SK-N-SH (cell line): Measurements from ENCODE around the gene PRKCD. TPM values are rescaled to one million over a fixed set of nuclear protein-coding genes. Genes with fewer than 3 reads are reported as not detected.

Experiments used
- CTCF ChIA-PET: fragments of 300-600, 350-600 bp; formaldehyde crosslinking; extraction: SDS; loops from one replicate; lab custom pipeline; 2021; lab: Yijun Ruan, JAX
- POLR2A ChIA-PET: fragments of 350-600 bp; sonication (Branson Sonifier 250); formaldehyde crosslinking; extraction: SDS; loops from one replicate; lab custom pipeline; 2020; ENCODE audit warnings: antibody characterized with exemption, inconsistent platforms; lab: Yijun Ruan, JAX
- DNase-seq: peaks from one replicate; pipeline ENCODE4 v3.0.0; 2012
- H2AFZ ChIP-seq: fragments of 200-600 bp; sonication (generic); 2 replicates; pipeline ENCODE4 v1.8.1; 2016; ENCODE audit warnings: antibody characterized with exemption, mild to moderate bottlenecking, low read depth
- H3F3A ChIP-seq: fragments of 200-600 bp; sonication (generic); replicated peaks from 2 replicates; pipeline ENCODE3; 2016; ENCODE audit warnings: antibody characterized with exemption, mild to moderate bottlenecking; ENCODE audit not compliant: insufficient read depth
- H3K27ac ChIP-seq, 2 experiments: fragments of 200-500 bp in 1 of 2; fragments of 200-600 bp in 1 of 2; sonication (Bioruptor generic) in 1 of 2; sonication (generic), shearing (Covaris generic) in 1 of 2; 2 replicates each; pipeline versions ENCODE4 v1.5.1 to v1.6.1; 2014 to 2016; ENCODE audit warnings: low read depth in 2 of 2, inconsistent platforms in 1 of 2, low read length in 1 of 2, mild to moderate bottlenecking in 1 of 2, mixed read lengths in 1 of 2
- H3K27me3 ChIP-seq: fragments of 200-600 bp; sonication (generic), shearing (Covaris generic); 2 replicates; pipeline ENCODE4 v1.6.1; 2016; ENCODE audit warnings: mixed run types; ENCODE audit not compliant: insufficient read depth
- H3K36me3 ChIP-seq, 2 experiments: fragments of 200-500 bp in 1 of 2; fragments of 200-600 bp in 1 of 2; sonication (Bioruptor generic) in 1 of 2; sonication (generic) in 1 of 2; replicated peaks in 1 of 2; 2 replicates each; pipeline versions ENCODE3 to v1.5.1; 2014 to 2016; ENCODE audit warnings: low read length in 1 of 2, mild to moderate bottlenecking in 1 of 2; ENCODE audit not compliant: insufficient read depth in 2 of 2, control insufficient read depth in 1 of 2
- H3K4me1 ChIP-seq, 2 experiments: fragments of 200-500 bp in 1 of 2; fragments of 200-600 bp in 1 of 2; sonication (Bioruptor generic) in 1 of 2; sonication (generic), shearing (Covaris generic) in 1 of 2; 2 replicates each; pipeline versions ENCODE4 v1.5.1 to v1.6.1; 2014 to 2016; ENCODE audit warnings: low read depth in 1 of 2, low read length in 1 of 2, mixed run types in 1 of 2; ENCODE audit not compliant: insufficient read depth in 2 of 2, control insufficient read depth in 1 of 2
- H3K4me2 ChIP-seq: fragments of 200-600 bp; sonication (generic), shearing (Covaris generic); 2 replicates; pipeline ENCODE4 v1.6.1; 2017; ENCODE audit warnings: mixed run types
- H3K4me3 ChIP-seq, 2 experiments: fragments of 200-500 bp in 1 of 2; fragments of 200-600 bp in 1 of 2; sonication (Bioruptor generic) in 1 of 2; sonication (generic), shearing (Covaris generic) in 1 of 2; 2 replicates each; pipeline versions ENCODE4 v1.5.1 to v1.8.1; 2014 to 2016; ENCODE audit warnings: low read depth in 2 of 2, inconsistent platforms in 1 of 2, low read length in 1 of 2, mild to moderate bottlenecking in 1 of 2, mixed read lengths in 1 of 2, moderate library complexity in 1 of 2
- H3K79me2 ChIP-seq: fragments of 200-600 bp; sonication (generic); 2 replicates; pipeline ENCODE4 v1.8.1; 2017; ENCODE audit warnings: mild to moderate bottlenecking; ENCODE audit not compliant: insufficient read depth
- H3K9ac ChIP-seq: fragments of 200-600 bp; sonication (generic); 2 replicates; pipeline ENCODE4 v1.6.1; 2017; ENCODE audit warnings: mixed run types
- H3K9me2 ChIP-seq: fragments of 200-600 bp; sonication (generic); 2 replicates; pipeline ENCODE4 v1.6.1; 2017; ENCODE audit warnings: mixed run types
- H3K9me3 ChIP-seq: fragments of 200-600 bp; sonication (generic); 2 replicates; pipeline ENCODE4 v1.6.1; 2017; ENCODE audit warnings: mixed run types, mild to moderate bottlenecking, moderate library complexity
- H4K20me1 ChIP-seq: fragments of 200-600 bp; sonication (generic); 2 replicates; pipeline ENCODE4 v1.6.1; 2017; ENCODE audit warnings: mild to moderate bottlenecking, mixed run types; ENCODE audit not compliant: insufficient read depth
- EZH2phosphoT487 ChIP-seq: fragments of 200-600 bp; sonication (generic); IDR thresholded peaks from 2 replicates; pipeline ENCODE4 v1.6.1; 2017; ENCODE audit warnings: low read depth, mixed run types, mild to moderate bottlenecking, antibody characterized with exemption, moderate library complexity, borderline replicate concordance
- FOSL2 ChIP-seq: IDR thresholded peaks from 2 replicates; pipeline ENCODE4 v1.4.0; 2012; ENCODE audit warnings: low read depth, mild to moderate bottlenecking, moderate library complexity, borderline replicate concordance
- FOXJ3 ChIP-seq: sonication (generic); formaldehyde crosslinking; IDR thresholded peaks from 2 replicates; pipeline ENCODE4 v1.5.1; 2020; ENCODE audit warnings: mild to moderate bottlenecking, missing genetic modification reagents
- GATA2 ChIP-seq: sonication (generic); formaldehyde crosslinking; IDR thresholded peaks from 2 replicates; pipeline ENCODE4 v1.5.0; 2020; ENCODE audit warnings: mild to moderate bottlenecking, missing genetic modification reagents
- JUND ChIP-seq: IDR thresholded peaks from 2 replicates; pipeline ENCODE4 v1.4.0; 2012
- MEF2A ChIP-seq: IDR thresholded peaks from 2 replicates; pipeline ENCODE4 v1.4.0; 2012; ENCODE audit warnings: low read depth, borderline replicate concordance
- NFIC ChIP-seq: IDR thresholded peaks from 2 replicates; pipeline ENCODE4 v1.4.0; 2012; ENCODE audit warnings: borderline replicate concordance
- NRF1 ChIP-seq: IDR thresholded peaks from 2 replicates; pipeline ENCODE4 v1.6.1; 2012; ENCODE audit warnings: low read depth, mild to moderate bottlenecking, low read length
- RCOR1 ChIP-seq: fragments of 150-350 bp; IDR thresholded peaks from 2 replicates; pipeline ENCODE4 v1.6.1; 2017; ENCODE audit warnings: antibody characterized with exemption, low read length
- RFX5 ChIP-seq: IDR thresholded peaks from 2 replicates; pipeline ENCODE4 v1.6.1; 2012; ENCODE audit warnings: mild to moderate bottlenecking, improper control_type of control experiment, low read length
- RXRA ChIP-seq: IDR thresholded peaks from 2 replicates; pipeline ENCODE4 v1.4.0; 2012; ENCODE audit warnings: low read depth, mild to moderate bottlenecking, borderline replicate concordance
- SIN3A ChIP-seq: IDR thresholded peaks from 2 replicates; pipeline ENCODE4 v1.6.1; 2012; ENCODE audit warnings: low read depth, mild to moderate bottlenecking, low read length, moderate library complexity, borderline replicate concordance
- TAF1 ChIP-seq: IDR thresholded peaks from 2 replicates; pipeline ENCODE4 v1.6.1; 2012; ENCODE audit warnings: low read depth, mild to moderate bottlenecking, low read length, moderate library complexity, borderline replicate concordance
- TEAD4 ChIP-seq: IDR thresholded peaks from 2 replicates; pipeline ENCODE4 v1.4.0; 2012; ENCODE audit warnings: mild to moderate bottlenecking, borderline replicate concordance; ENCODE audit not compliant: insufficient read depth
- YY1 ChIP-seq: IDR thresholded peaks from 2 replicates; pipeline ENCODE4 v1.4.0; 2012; ENCODE audit warnings: low read depth, mild to moderate bottlenecking
- WGBS: methylation state at CpG from one replicate; pipeline ENCODE4 v1.1.6; 2017; ENCODE audit warnings: low lambda C conversion rate; 5-methylcytosine and 5-hydroxymethylcytosine counted together
- polyA plus RNA-seq, 3 experiments: library from polyadenylated mRNA; depleted of rRNA; stranded (reverse); fragments of >200 nt; gene quantifications; 2 replicates each; pipeline ENCODE4 v1.2.3, GENCODE V29; 2012
- TF ChIP-seq, protein P1 (sequence below): IDR thresholded peaks from 2 replicates; pipeline ENCODE4 v1.4.0; 2012; ENCODE audit warnings: low read depth, borderline replicate concordance
- TF ChIP-seq, protein P2 (sequence below): IDR thresholded peaks from 2 replicates; pipeline ENCODE4; 2012
- TF ChIP-seq, protein P3 (sequence below): IDR thresholded peaks from 2 replicates; pipeline ENCODE4 v1.4.0; 2012; ENCODE audit warnings: low read depth
- TF ChIP-seq, protein P4 (sequence below): fragments of 200-600 bp; sonication (generic); IDR thresholded peaks from 2 replicates; pipeline ENCODE4 v1.6.1; 2017; ENCODE audit warnings: antibody characterized with exemption, mild to moderate bottlenecking, moderate library complexity

PRKCD gene
- polyA plus RNA-seq, 1 of the 3 experiments (the other 2 are of a cell fraction) = 29.0 TPM

DNA sequence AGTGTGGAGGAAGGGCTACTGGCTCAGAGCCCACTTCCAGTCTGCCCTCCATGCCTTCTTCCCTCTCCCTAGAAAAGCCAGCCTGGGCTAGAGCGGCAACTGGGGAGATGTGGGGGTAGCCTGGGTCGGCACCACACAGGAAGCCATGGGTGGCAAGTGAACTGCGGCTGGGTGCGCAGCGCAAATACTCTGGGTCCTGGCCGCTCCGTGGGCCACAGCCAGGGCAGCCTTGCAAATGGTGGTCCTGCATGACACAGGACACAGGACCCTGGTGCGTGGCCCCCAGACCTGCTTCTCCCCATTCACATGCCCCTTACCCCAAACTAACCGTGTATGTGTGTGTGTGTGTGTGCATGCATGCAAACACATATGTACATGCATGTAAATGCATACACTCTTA is 25.7 kb downstream of the PRKCD start:
- no peak overlapping the region for H3K27ac ChIP-seq
- no peaks in the 10 kb centered on the region for H4K20me1 ChIP-seq
- WGBS = 81% methylated on average over 2 of the region's 9 CpGs
- H3K9ac ChIP-seq = no peak overlapping the region
- no peaks in the 10 kb centered on the region for H3K79me2 ChIP-seq
- no peaks in the 10 kb centered on the region for H3K9me2 ChIP-seq
- TF ChIP-seq GATA2 (CRISPR knock-in tag) (no peak), FOXJ3 (CRISPR knock-in tag) (no peak), NFIC (no peak), RCOR1 (no peak), YY1 (no peak), FOSL2 (no peak), TAF1 (no peak), EZH2phosphoT487 (no peak), TEAD4 (no peak), RXRA (no peak), RFX5 (no peak), NRF1 (no peak), SIN3A (no peak), MEF2A (no peak), JUND (no peak)
- TF ChIP-seq, protein P1, sequence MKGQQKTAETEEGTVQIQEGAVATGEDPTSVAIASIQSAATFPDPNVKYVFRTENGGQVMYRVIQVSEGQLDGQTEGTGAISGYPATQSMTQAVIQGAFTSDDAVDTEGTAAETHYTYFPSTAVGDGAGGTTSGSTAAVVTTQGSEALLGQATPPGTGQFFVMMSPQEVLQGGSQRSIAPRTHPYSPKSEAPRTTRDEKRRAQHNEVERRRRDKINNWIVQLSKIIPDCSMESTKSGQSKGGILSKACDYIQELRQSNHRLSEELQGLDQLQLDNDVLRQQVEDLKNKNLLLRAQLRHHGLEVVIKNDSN = no peak
- TF ChIP-seq, protein P2, sequence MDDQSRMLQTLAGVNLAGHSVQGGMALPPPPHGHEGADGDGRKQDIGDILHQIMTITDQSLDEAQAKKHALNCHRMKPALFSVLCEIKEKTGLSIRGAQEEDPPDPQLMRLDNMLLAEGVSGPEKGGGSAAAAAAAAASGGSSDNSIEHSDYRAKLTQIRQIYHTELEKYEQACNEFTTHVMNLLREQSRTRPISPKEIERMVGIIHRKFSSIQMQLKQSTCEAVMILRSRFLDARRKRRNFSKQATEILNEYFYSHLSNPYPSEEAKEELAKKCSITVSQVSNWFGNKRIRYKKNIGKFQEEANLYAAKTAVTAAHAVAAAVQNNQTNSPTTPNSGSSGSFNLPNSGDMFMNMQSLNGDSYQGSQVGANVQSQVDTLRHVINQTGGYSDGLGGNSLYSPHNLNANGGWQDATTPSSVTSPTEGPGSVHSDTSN = no peak
- TF ChIP-seq, protein P3, sequence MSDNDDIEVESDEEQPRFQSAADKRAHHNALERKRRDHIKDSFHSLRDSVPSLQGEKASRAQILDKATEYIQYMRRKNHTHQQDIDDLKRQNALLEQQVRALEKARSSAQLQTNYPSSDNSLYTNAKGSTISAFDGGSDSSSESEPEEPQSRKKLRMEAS = no peak
- TF ChIP-seq, protein P4, sequence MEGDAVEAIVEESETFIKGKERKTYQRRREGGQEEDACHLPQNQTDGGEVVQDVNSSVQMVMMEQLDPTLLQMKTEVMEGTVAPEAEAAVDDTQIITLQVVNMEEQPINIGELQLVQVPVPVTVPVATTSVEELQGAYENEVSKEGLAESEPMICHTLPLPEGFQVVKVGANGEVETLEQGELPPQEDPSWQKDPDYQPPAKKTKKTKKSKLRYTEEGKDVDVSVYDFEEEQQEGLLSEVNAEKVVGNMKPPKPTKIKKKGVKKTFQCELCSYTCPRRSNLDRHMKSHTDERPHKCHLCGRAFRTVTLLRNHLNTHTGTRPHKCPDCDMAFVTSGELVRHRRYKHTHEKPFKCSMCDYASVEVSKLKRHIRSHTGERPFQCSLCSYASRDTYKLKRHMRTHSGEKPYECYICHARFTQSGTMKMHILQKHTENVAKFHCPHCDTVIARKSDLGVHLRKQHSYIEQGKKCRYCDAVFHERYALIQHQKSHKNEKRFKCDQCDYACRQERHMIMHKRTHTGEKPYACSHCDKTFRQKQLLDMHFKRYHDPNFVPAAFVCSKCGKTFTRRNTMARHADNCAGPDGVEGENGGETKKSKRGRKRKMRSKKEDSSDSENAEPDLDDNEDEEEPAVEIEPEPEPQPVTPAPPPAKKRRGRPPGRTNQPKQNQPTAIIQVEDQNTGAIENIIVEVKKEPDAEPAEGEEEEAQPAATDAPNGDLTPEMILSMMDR = no peak
- no peak overlapping the region for H3K4me3 ChIP-seq
- no peaks in the 10 kb centered on the region for H3K4me1 ChIP-seq
- no peak overlapping the region for H2AFZ ChIP-seq
- no peaks in the 10 kb centered on the region for H3F3A ChIP-seq
- DNase-seq = no peak
- no peak overlapping the region for H3K4me2 ChIP-seq
- CTCF ChIA-PET = interaction anchor here (0.7 to 1.7 kb wide), 3 partner anchors 9 to 73 kb away, joined by 3 to 10 read pairs (median 3); no protein-coding TSS in a partner anchor
- POLR2A ChIA-PET = no interaction called here
- H3K9me3 ChIP-seq = no peaks in the 10 kb centered on the region
- no peaks in the 10 kb centered on the region for H3K36me3 ChIP-seq
- H3K27me3 ChIP-seq = no peaks in the 10 kb centered on the region
